Adrenal gland (tissue), 5 donors: ENCODE measurements around the gene PRPF19.

ENCODE experiments used
- CTCF ChIP-seq, 6 experiments: fragments of 450-650 bp in 4 of 6; fragments of 200-600 bp in 2 of 6; sonication (generic) in 1 of 6; IDR thresholded peaks; 1 replicate in 5 of 6; 2 replicates in 1 of 6; pipeline versions ENCODE4 v1.5.1 to v1.8.0; 2016 to 2021; ENCODE audit warnings: antibody characterized with exemption in 6 of 6, mild to moderate bottlenecking in 2 of 6, moderate library complexity in 1 of 6
- POLR2A ChIP-seq, 2 donors: fragments of 450-650 bp; IDR thresholded peaks; one replicate each; pipeline ENCODE4 v1.6.1; 2017; ENCODE audit warnings: antibody characterized with exemption in 2 of 2, mild to moderate bottlenecking in 2 of 2, moderate library complexity in 1 of 2
- donor health status: DM: no; HTN: no; CAD: no.

GRCh38 chr11:60925868-60926267, 19.5 kb upstream of the PRPF19 start:
- TF ChIP-seq CTCF (IDR thresholded peaks at IDR 0.05) (no peak), POLR2A (IDR thresholded peaks at IDR 0.05) (no peak)
